Parathyroid adenoma (tissue), 2 donors: ENCODE results near the gene ALCAM.
A peak's percentile ranks its signal among the peaks of the same experiment; 100 is the strongest.

Experiments used
- H2AFZ ChIP-seq: fragments of 300-600 bp; sonication (generic); one replicate; pipeline ENCODE4 v1.7.0; 2017; ENCODE audit warnings: antibody characterized with exemption, mild to moderate bottlenecking
- H3K27ac ChIP-seq: fragments of 300-600 bp; sonication (generic); one replicate; pipeline ENCODE4 v1.7.0; 2017
- H3K27me3 ChIP-seq: fragments of 300-600 bp; sonication (generic); one replicate; pipeline ENCODE4 v1.7.0; 2017; ENCODE audit warnings: low read length; ENCODE audit not compliant: control insufficient read depth, insufficient read depth
- H3K36me3 ChIP-seq: fragments of 300-600 bp; sonication (generic); one replicate; pipeline ENCODE4 v1.7.0; 2017; ENCODE audit warnings: low read length; ENCODE audit not compliant: control insufficient read depth, insufficient read depth
- H3K4me1 ChIP-seq: fragments of 300-600 bp; sonication (generic); one replicate; pipeline ENCODE4 v1.7.0; 2017; ENCODE audit warnings: control low read depth
- H3K4me2 ChIP-seq: fragments of 300-600 bp; sonication (generic); one replicate; pipeline ENCODE4 v1.7.0; 2017; ENCODE audit warnings: low read length
- H3K4me3 ChIP-seq: fragments of 300-600 bp; sonication (generic); one replicate; pipeline ENCODE4 v1.7.0; 2017; ENCODE audit warnings: low read depth, low read length
- H3K79me2 ChIP-seq: fragments of 300-600 bp; sonication (generic); one replicate; pipeline ENCODE4 v1.7.0; 2017; ENCODE audit warnings: control low read depth
- H3K9ac ChIP-seq: fragments of 300-600 bp; sonication (generic); one replicate; pipeline ENCODE4 v1.7.0; 2017; ENCODE audit warnings: mild to moderate bottlenecking
- H3K9me3 ChIP-seq: fragments of 300-600 bp; sonication (generic); one replicate; pipeline ENCODE4 v1.7.0; 2017; ENCODE audit warnings: low read length; ENCODE audit not compliant: control insufficient read depth
- TF ChIP-seq, protein P1 (sequence below): fragments of 300-600 bp; sonication (generic); IDR thresholded peaks from one replicate; pipeline ENCODE4 v1.7.0; 2017; ENCODE audit warnings: antibody characterized with exemption, mild to moderate bottlenecking
- donor health status: primary hyperparathyroidism.

Gene ALCAM

DNA sequence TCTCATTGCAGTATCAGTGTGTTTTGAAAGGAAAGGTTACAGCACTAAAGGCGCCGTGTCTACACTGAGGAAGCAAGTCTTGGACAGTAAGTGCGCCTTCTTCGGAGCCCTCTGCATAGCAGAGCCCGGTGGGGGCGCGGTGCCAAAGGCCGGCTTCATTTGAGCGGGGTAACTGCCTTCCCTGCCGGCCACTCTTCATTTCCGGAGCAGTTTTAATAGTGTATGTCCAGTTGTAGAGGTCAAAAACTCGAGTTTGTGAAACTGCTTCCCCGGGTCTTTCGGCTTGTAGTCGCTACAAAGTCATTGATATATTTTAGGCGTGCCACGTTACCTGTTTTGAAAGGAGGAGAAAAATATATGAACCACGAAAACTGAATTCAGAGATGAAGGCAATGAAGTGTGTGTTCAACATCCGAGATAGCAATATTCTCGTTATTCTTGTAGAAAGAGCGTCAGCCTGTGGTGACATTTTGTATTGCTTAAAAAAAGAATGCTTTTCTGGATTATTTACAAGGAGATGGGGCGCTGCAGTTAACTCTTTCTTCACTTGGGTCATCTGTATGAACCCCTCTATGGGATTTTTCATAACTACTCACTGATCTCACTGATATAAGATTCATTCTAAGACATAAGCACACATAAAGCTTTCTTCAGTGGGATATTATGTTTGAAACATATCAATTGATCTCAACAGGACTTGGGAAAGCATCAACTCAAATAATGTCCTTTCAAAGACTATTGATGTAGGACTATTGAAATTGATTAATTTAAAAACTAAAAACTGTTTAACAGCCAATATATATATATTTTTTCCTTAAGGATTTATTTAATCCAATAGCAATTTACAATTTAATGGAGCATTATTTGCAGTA is 3.0 kb downstream of the ALCAM start:
- Histone ChIP-seq H3K4me2 (peak overlapping the region; percentile 94), H3K36me3 (no peaks in the 10 kb centered on the region), H2AFZ (peak overlapping the region; percentile 72), H3K4me1 (peaks cover 7% of the 10 kb centered on the region), H3K27me3 (no peaks in the 10 kb centered on the region), H3K79me2 (peaks cover 44% of the 10 kb centered on the region), H3K9me3 (no peaks in the 10 kb centered on the region), H3K9ac (peak overlapping the region; percentile 71), H3K4me3 (peak overlapping the region; percentile 78), H3K27ac (peak overlapping the region; percentile 92)
- TF ChIP-seq, protein P1, sequence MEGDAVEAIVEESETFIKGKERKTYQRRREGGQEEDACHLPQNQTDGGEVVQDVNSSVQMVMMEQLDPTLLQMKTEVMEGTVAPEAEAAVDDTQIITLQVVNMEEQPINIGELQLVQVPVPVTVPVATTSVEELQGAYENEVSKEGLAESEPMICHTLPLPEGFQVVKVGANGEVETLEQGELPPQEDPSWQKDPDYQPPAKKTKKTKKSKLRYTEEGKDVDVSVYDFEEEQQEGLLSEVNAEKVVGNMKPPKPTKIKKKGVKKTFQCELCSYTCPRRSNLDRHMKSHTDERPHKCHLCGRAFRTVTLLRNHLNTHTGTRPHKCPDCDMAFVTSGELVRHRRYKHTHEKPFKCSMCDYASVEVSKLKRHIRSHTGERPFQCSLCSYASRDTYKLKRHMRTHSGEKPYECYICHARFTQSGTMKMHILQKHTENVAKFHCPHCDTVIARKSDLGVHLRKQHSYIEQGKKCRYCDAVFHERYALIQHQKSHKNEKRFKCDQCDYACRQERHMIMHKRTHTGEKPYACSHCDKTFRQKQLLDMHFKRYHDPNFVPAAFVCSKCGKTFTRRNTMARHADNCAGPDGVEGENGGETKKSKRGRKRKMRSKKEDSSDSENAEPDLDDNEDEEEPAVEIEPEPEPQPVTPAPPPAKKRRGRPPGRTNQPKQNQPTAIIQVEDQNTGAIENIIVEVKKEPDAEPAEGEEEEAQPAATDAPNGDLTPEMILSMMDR: peak; percentile 71

- Histone ChIP-seq H2AFZ (no peak overlapping the region), H3K27ac (no peak overlapping the region), H3K79me2 (peaks cover 59% of the 10 kb centered on the region), H3K36me3 (no peaks in the 10 kb centered on the region), H3K4me1 (peaks cover 12% of the 10 kb centered on the region), H3K4me2 (peak overlapping the region; percentile 10), H3K4me3 (no peak overlapping the region), H3K9ac (no peak overlapping the region), H3K27me3 (no peaks in the 10 kb centered on the region), H3K9me3 (no peaks in the 10 kb centered on the region)
- TF ChIP-seq, protein P1: no peak
These were observed 6.7 kb downstream of the ALCAM start for GRCh38 chr3:105373383-105373782.

DNA sequence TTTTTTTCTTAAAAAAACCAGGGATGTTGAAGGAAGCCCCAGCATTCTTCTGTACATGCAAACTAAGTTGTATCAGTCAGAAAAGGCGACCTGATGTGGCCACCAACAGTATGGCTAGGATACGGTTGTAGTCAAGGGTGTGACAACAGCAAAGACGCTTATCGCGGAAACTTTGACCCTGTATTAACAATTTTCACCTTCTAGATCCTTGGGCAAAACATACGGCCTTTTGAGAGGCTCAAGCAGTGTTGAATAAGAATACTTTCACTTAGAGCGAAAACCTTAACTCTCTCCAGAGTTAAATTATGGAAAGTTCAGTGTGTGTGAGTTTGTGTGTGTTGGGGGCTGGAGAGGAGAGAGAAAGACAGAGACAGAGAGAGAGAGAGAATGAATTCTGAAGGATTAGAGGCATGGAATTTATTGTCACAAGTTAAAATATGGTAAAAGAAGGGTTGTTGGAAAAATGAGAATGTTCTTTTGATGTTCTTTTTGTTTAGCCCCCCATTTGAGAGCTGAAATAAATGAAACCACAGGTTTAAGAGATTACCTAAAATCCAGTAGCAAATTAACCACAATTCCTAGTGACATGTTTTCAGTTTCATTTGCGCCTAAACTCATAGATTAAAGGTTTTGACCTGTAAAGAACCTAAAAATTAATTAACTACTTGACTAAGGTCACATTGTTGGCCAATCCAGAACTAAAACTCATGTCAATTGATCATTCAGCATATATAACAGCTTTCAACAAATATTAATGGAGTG is 9.2 kb downstream of the ALCAM start:
- peaks cover 58% of the 10 kb centered on the region for H3K79me2 ChIP-seq
- H3K4me3 ChIP-seq: no peak overlapping the region
- H3K27ac ChIP-seq: no peak overlapping the region
- peaks cover 18% of the 10 kb centered on the region for H3K4me1 ChIP-seq
- H3K36me3 ChIP-seq: no peaks in the 10 kb centered on the region
- TF ChIP-seq, protein P1: no peak
- no peaks in the 10 kb centered on the region for H3K27me3 ChIP-seq
- no peak overlapping the region for H2AFZ ChIP-seq
- no peak overlapping the region for H3K9ac ChIP-seq
- no peaks in the 10 kb centered on the region for H3K9me3 ChIP-seq
- no peak overlapping the region for H3K4me2 ChIP-seq

DNA sequence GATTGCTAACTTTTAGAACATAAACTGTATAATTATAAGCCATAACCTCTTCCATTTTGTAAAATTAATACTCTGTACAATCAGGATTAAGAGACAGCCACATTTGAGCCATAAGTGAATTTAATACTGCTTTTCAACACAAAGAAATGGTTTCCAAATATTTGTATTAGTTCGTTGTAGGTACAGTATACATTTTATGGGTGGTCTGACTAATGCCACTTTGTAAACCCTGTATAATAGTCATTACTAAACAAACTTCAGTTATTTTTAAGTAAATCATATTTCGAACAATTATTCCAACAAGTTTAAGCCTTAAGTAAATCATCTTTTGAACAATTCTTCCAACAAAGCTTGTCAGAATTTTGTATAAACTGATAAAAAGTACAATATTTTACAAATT is 11.0 kb downstream of the ALCAM start:
- Histone ChIP-seq H3K27ac (no peak overlapping the region), H3K4me2 (no peak overlapping the region), H3K27me3 (no peaks in the 10 kb centered on the region), H3K4me1 (peaks cover 13% of the 10 kb centered on the region), H3K4me3 (no peak overlapping the region), H3K9ac (no peak overlapping the region), H3K9me3 (no peaks in the 10 kb centered on the region), H3K79me2 (peaks cover 58% of the 10 kb centered on the region), H3K36me3 (no peaks in the 10 kb centered on the region), H2AFZ (no peak overlapping the region)
- TF ChIP-seq, protein P1: no peak
